ENCODE results near the gene METTL21A.

DNA sequence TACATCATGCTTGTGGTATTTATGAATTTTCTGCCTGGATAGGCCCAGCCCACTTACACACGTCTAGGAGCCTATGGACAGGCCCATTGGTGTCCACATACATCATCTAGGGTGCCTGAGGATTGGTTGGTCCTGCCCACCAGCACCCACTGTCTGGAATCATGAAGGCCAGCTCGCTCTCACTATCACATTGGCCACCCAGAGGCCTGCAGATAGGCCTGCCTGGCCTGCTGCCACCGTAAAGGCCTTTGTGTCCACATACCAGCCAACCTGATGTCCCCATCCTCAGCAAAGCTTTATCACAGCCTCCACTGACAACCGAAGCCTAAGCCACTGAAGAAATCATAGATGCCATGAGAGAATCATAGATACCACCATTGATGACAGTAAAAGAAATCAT lies 40.2 kb downstream of the METTL21A start:
- TF ChIP-seq CTCF (IDR thresholded peaks at IDR 0.05; ENCODE audit: poor library complexity) (no peak), EZH2 (IDR thresholded peaks at IDR 0.05; ENCODE audit: borderline replicate concordance) (no peak), EZH2phosphoT487 (IDR thresholded peaks at IDR 0.05; ENCODE audit: low read depth, severe bottlenecking, unreplicated experiment) (no peak)

Measured in hepatocyte (in vitro differentiated cells).